Neural progenitor cell (in vitro differentiated cells): ENCODE results near the gene ZNF652.

Source experiments
- EZH2 ChIP-seq: fragments of 200-600 bp; sonication (generic); IDR thresholded peaks from 2 replicates; pipeline ENCODE4 v1.6.1; 2017; ENCODE audit warnings: antibody characterized with exemption, mild to moderate bottlenecking, moderate library complexity
- EZH2phosphoT487 ChIP-seq: fragments of 200-600 bp; sonication (generic); IDR thresholded peaks from 2 replicates; pipeline ENCODE4 v1.6.1; 2017; ENCODE audit warnings: antibody characterized with exemption
- TF ChIP-seq, protein P1 (sequence below): fragments of 200-600 bp; sonication (generic); IDR thresholded peaks from 2 replicates; pipeline ENCODE4 v1.5.1; 2017; ENCODE audit warnings: antibody characterized with exemption, mild to moderate bottlenecking

DNA sequence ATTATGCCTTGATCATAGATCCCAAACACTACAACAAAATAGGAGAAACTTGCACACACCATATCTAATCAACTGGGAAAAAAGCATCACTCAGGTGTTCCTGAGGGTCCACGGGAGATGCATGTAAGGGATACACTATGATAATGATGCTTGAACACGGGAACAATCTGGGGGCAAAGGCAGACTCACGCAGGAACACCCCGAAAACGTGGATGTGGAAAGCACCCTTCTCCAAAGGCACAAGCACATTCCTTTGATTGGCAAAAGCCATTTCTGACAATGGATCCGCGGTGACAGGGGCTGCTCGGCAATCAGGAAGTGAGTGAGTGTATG, 1.3 kb downstream of the ZNF652 start:
- TF ChIP-seq, protein P1, sequence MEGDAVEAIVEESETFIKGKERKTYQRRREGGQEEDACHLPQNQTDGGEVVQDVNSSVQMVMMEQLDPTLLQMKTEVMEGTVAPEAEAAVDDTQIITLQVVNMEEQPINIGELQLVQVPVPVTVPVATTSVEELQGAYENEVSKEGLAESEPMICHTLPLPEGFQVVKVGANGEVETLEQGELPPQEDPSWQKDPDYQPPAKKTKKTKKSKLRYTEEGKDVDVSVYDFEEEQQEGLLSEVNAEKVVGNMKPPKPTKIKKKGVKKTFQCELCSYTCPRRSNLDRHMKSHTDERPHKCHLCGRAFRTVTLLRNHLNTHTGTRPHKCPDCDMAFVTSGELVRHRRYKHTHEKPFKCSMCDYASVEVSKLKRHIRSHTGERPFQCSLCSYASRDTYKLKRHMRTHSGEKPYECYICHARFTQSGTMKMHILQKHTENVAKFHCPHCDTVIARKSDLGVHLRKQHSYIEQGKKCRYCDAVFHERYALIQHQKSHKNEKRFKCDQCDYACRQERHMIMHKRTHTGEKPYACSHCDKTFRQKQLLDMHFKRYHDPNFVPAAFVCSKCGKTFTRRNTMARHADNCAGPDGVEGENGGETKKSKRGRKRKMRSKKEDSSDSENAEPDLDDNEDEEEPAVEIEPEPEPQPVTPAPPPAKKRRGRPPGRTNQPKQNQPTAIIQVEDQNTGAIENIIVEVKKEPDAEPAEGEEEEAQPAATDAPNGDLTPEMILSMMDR = no peak
- TF ChIP-seq EZH2phosphoT487 (no peak), EZH2 (no peak)
